Upper lobe of right lung (tissue), 1 donor: ENCODE data around the gene APOL4. TPM values are rescaled to one million over a fixed set of nuclear protein-coding genes. Genes with fewer than 3 reads are reported as not detected.

Experiments used
- ATAC-seq: fragments of 200-7000 bp; cut with Tn5 transposase; one replicate; pipeline ENCODE4 v1.9.1; 2020; ENCODE audit warnings: mild to moderate bottlenecking, moderate library complexity
- DNase-seq: peaks from one replicate; pipeline ENCODE4 v3.0.0-alpha.2; 2020
- H3K27ac ChIP-seq: fragments of 200-600 bp; one replicate; pipeline ENCODE4 v1.8.0; 2022
- H3K27me3 ChIP-seq: fragments of 200-600 bp; one replicate; pipeline ENCODE4 v1.8.0; 2022; ENCODE audit warnings: mild to moderate bottlenecking
- H3K36me3 ChIP-seq: fragments of 200-600 bp; one replicate; pipeline ENCODE4 v1.8.0; 2022
- H3K4me1 ChIP-seq: fragments of 200-600 bp; one replicate; pipeline ENCODE4 v1.8.0; 2022
- H3K4me3 ChIP-seq: fragments of 200-600 bp; one replicate; pipeline ENCODE4 v1.8.0; 2022; ENCODE audit warnings: mild to moderate bottlenecking
- H3K9me3 ChIP-seq: fragments of 200-600 bp; one replicate; pipeline ENCODE4 v1.8.0; 2022
- CTCF ChIP-seq: fragments of 200-600 bp; IDR thresholded peaks from one replicate; pipeline ENCODE4 v1.8.0; 2022; ENCODE audit warnings: antibody characterized with exemption
- intact Hi-C: fragments of 100-400 bp; cut with DNase I; formaldehyde crosslinking; loops from one replicate; pipeline ENCODE4 v1.11.0; 2022
- total RNA-seq: library from RNA; stranded (reverse); fragmentation: NEBNext Ultra II Directional; extraction: Animal tissue kit (Norgen Biotek cat#: 25700); gene quantifications from one replicate; pipeline ENCODE4 v1.2.1, GENCODE V29; 2021
- donor health status: DM: no; HTN: yes; CAD: no; lungs with severe emphysema.

The APOL4 gene
- total RNA-seq, 1 donor from 2014 or later = 14.3 TPM

- Histone ChIP-seq H3K9me3 (no peaks in the 10 kb centered on the region), H3K27ac (no peak overlapping the region), H3K36me3 (peaks cover 52% of the 10 kb centered on the region), H3K27me3 (no peaks in the 10 kb centered on the region), H3K4me3 (no peak overlapping the region), H3K4me1 (no peaks in the 10 kb centered on the region)
- TF ChIP-seq CTCF = no peak
- DNase-seq (no peak), ATAC-seq (no peak)
- intact Hi-C loops = no loop called here
Observed at GRCh38 chr22:36227396-36227795, 25.8 kb upstream of the APOL4 start.

DNA sequence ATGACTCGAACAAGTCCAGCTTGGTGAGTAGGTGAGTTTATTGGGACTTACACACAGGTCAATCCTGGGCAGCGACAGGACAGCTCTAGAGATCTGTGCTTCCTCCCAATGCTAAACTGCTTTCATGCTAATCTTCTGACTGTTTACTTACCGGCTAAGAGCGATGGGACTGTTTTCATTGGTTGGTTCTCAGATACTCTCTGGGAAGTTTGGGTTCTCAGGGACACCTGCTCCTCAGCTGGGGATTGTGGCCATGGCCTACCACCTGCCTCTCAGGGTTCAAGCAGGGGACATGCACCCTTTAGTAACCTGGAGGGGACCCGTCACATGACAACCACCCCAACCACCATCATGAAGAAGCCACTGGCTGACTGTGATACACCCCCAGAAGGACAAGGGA is 24.6 kb upstream of the APOL4 start:
- TF ChIP-seq CTCF = no peak
- Histone ChIP-seq H3K36me3 (peaks cover 40% of the 10 kb centered on the region), H3K4me1 (peaks cover 5% of the 10 kb centered on the region), H3K4me3 (no peak overlapping the region), H3K9me3 (no peaks in the 10 kb centered on the region), H3K27ac (no peak overlapping the region), H3K27me3 (no peaks in the 10 kb centered on the region)
- intact Hi-C loops = no loop called here
- DNase-seq (no peak), ATAC-seq (no peak)

GRCh38 chr22:36225333-36225922 is 23.8 kb upstream of the APOL4 start:
- no peaks in the 10 kb centered on the region for H3K9me3 ChIP-seq
- ATAC-seq (no peak), DNase-seq (no peak)
- peaks cover 33% of the 10 kb centered on the region for H3K36me3 ChIP-seq
- H3K4me3 ChIP-seq = no peak overlapping the region
- H3K27ac ChIP-seq = no peak overlapping the region
- intact Hi-C loops = no loop called here
- H3K4me1 ChIP-seq = peaks cover 5% of the 10 kb centered on the region
- no peak for TF ChIP-seq CTCF
- H3K27me3 ChIP-seq = no peaks in the 10 kb centered on the region

DNA sequence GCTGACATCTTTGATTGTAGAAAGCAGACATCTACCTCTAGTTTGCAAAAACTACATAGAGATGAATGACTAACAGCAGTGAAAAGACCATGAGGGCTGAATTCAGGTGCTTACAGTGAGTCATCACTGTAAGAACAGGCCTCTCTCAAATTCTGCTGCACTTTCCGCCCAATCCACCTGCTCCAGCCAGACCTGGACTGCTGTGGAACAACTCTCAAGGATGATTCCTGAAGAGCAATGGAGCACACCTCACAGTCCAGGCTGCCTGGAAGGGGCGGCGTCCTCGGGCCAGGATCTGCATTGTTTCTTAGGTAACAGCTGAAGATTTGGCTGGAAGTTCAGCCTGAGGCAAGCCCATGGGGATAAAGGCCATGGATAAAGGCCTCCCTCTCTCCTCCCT is 22.6 kb upstream of the APOL4 start:
- DNase-seq (no peak), ATAC-seq (no peak)

DNA sequence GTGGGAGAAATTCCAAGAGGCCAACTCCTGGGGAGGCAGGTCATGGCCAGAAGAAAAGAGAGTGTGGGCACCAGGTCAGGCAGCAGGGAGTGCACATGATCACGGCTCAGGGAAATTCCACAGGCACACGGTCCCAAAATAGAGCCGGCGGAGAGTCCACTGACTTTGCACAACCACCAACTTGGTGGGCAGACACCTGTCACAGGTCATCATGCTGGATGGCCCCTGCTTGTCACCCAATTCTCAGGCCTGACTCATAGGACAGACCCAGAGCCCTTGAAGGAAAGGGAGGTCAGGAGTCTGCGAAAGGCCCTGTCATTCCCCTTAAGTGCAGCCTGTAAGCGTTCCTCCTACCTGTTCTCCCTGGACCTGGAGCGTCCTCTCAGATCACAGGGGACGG is 21.9 kb upstream of the APOL4 start:
- no peak overlapping the region for H3K27ac ChIP-seq
- no peak overlapping the region for H3K4me3 ChIP-seq
- no peak for TF ChIP-seq CTCF
- H3K27me3 ChIP-seq = no peaks in the 10 kb centered on the region
- peaks cover 13% of the 10 kb centered on the region for H3K36me3 ChIP-seq
- ATAC-seq = no peak
- intact Hi-C loops = no loop called here
- H3K4me1 ChIP-seq = peaks cover 5% of the 10 kb centered on the region
- H3K9me3 ChIP-seq = no peaks in the 10 kb centered on the region
- no peak for DNase-seq

More for the DNA sequence above, 22.6 kb upstream of the APOL4 start:
- H3K36me3 ChIP-seq = peaks cover 21% of the 10 kb centered on the region
- H3K4me1 ChIP-seq = peaks cover 5% of the 10 kb centered on the region
- no peak overlapping the region for H3K4me3 ChIP-seq
- intact Hi-C loops = no loop called here
- no peaks in the 10 kb centered on the region for H3K27me3 ChIP-seq
- no peaks in the 10 kb centered on the region for H3K9me3 ChIP-seq
- TF ChIP-seq CTCF = no peak
- no peak overlapping the region for H3K27ac ChIP-seq
